ENCODE data around the gene AKAP13.
"Not testable (repeated sequence)": the region's sequence is repeated elsewhere in the genome, so short reads cannot be mapped to it uniquely, and the experiment has no call there.

AKAP13 gene

GRCh38 chr15:85584872-85585271 is 204.5 kb downstream of the AKAP13 start:
- no peak overlapping the region for H3K4me3 ChIP-seq (ENCODE audit: low read depth, low read length)
- in situ Hi-C loops (cut with HindIII; ENCODE audit: low sequenced_read_pairs): no loop called here
- DNase-seq (ENCODE audit: low read depth, low spot score): no peak
- TF ChIP-seq, protein P1, sequence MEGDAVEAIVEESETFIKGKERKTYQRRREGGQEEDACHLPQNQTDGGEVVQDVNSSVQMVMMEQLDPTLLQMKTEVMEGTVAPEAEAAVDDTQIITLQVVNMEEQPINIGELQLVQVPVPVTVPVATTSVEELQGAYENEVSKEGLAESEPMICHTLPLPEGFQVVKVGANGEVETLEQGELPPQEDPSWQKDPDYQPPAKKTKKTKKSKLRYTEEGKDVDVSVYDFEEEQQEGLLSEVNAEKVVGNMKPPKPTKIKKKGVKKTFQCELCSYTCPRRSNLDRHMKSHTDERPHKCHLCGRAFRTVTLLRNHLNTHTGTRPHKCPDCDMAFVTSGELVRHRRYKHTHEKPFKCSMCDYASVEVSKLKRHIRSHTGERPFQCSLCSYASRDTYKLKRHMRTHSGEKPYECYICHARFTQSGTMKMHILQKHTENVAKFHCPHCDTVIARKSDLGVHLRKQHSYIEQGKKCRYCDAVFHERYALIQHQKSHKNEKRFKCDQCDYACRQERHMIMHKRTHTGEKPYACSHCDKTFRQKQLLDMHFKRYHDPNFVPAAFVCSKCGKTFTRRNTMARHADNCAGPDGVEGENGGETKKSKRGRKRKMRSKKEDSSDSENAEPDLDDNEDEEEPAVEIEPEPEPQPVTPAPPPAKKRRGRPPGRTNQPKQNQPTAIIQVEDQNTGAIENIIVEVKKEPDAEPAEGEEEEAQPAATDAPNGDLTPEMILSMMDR (IDR thresholded peaks at IDR 0.05; ENCODE audit: low read depth, low read length): no peak

DNA sequence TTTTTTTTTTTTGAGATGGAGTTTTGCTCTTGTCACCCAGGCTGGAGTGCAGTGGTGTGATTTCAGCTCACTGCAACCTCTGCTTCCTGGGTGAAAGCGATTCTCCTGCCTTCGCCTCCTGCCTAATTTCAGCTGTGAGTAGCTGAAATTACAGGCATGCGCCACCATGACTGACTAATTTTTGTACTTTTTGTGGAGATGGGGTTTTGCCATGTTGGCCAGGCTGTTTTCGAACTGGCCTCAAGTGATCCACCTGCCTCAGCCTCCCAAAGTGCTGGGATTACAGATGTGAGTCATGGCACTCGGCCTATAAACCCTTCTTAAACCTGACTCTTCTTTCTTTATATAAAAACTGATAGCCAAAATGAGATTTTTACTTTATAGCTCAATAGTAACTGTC is 205.8 kb downstream of the AKAP13 start:
- H3K4me3 ChIP-seq (ENCODE audit: low read depth, low read length); DNase-seq (ENCODE audit: low read depth, low spot score); in situ Hi-C loops (cut with HindIII; ENCODE audit: low sequenced_read_pairs): not testable (repeated sequence)

GRCh38 chr15:85587707-85588411 is 207.5 kb downstream of the AKAP13 start:
- H3K4me3 ChIP-seq (ENCODE audit: low read depth, low read length): no peak overlapping the region
- in situ Hi-C loops (cut with HindIII; ENCODE audit: low sequenced_read_pairs): no loop called here
- peak; percentile 79 for DNase-seq (ENCODE audit: low read depth, low spot score)
- TF ChIP-seq, protein P1 (IDR thresholded peaks at IDR 0.05; ENCODE audit: low read depth, low read length): no peak

- in situ Hi-C loops (cut with HindIII; ENCODE audit: low sequenced_read_pairs): no loop called here
- no peak overlapping the region for H3K4me3 ChIP-seq (ENCODE audit: low read depth, low read length)
- TF ChIP-seq, protein P1 (IDR thresholded peaks at IDR 0.05; ENCODE audit: low read depth, low read length): no peak
- DNase-seq (ENCODE audit: low read depth, low spot score): no peak
These were observed 208.3 kb downstream of the AKAP13 start for GRCh38 chr15:85588677-85589076.

GRCh38 chr15:85589851-85590250 is 209.4 kb downstream of the AKAP13 start:
- TF ChIP-seq, protein P1 (IDR thresholded peaks at IDR 0.05; ENCODE audit: low read depth, low read length): no peak
- peak; percentile 42 for DNase-seq (ENCODE audit: low read depth, low spot score)

DNA sequence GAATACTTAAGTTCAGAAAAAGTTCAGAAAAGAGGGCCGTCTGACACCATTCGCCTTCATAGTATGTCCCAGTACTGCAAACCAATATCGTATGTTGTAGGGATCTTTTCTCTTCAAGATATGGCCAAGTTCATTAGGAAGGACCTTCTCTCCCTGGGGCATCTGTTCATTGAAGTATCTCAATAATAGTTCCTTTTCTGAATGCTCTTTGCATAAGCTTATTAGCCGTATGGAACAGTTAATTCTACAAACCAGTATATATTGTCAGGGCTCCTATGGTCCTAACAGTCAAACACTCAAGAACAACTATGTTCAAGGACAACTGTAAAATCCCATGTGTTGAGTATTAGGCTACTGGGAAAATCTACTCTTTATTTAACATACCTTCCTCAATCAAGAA is 211.2 kb downstream of the AKAP13 start:
- no peak overlapping the region for H3K4me3 ChIP-seq (ENCODE audit: low read depth, low read length)
- TF ChIP-seq, protein P1 (IDR thresholded peaks at IDR 0.05; ENCODE audit: low read depth, low read length): no peak
- in situ Hi-C loops (cut with HindIII; ENCODE audit: low sequenced_read_pairs): no loop called here
- DNase-seq (ENCODE audit: low read depth, low spot score): no peak

More at GRCh38 chr15:85589851-85590250, 209.4 kb downstream of the AKAP13 start:
- H3K4me3 ChIP-seq (ENCODE audit: low read depth, low read length): no peak overlapping the region
- in situ Hi-C loops (cut with HindIII; ENCODE audit: low sequenced_read_pairs): no loop called here

DNA sequence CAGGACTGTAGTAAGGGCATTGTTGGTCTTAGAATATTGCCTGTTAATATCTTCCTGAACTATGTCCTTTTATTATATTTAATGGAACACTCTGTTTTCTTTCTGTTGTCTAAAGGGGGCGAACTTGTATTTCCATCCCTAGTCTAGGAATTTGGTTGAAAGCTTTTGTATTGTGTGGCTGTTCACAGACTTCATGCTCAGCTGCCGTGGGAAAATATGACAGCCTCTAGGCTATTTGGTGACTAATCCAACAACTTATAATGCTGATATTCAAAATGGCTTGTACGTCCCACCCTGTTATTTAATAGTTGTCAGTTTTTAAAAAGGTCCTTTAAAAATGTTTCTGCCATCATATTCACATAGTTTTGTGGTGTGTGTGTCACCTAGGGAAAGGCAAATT is 211.7 kb downstream of the AKAP13 start:
- TF ChIP-seq, protein P1 (IDR thresholded peaks at IDR 0.05; ENCODE audit: low read depth, low read length): peak; percentile 28
- peak; percentile 86 for DNase-seq (ENCODE audit: low read depth, low spot score)
- in situ Hi-C loops (cut with HindIII; ENCODE audit: low sequenced_read_pairs): no loop called here
- no peak overlapping the region for H3K4me3 ChIP-seq (ENCODE audit: low read depth, low read length)
